SK-N-SH treated with all-trans-retinoic acid at 6 μM for 48 hours (cell line): ENCODE measurements around the gene USP43.

ENCODE experiments used
- ATAC-seq: fragments of 200-7000 bp; cut with Tn5 transposase; 3 replicates; pipeline ENCODE4 v1.9.1; 2020; ENCODE audit warnings: mild to moderate bottlenecking, moderate library complexity
- BACH2 ChIP-seq: fragments of 250-450 bp; sonication (Bioruptor Pico); IDR thresholded peaks from 2 replicates; pipeline ENCODE4 v1.9.0; 2021; ENCODE audit warnings: mild to moderate bottlenecking, borderline replicate concordance
- ESRRG ChIP-seq: fragments of 250-450 bp; sonication (Bioruptor Pico); IDR thresholded peaks from 2 replicates; pipeline ENCODE4 v1.6.1; 2021; ENCODE audit warnings: mild to moderate bottlenecking
- GLIS3 ChIP-seq: fragments of 250-450 bp; sonication (Bioruptor Pico); IDR thresholded peaks from 2 replicates; pipeline ENCODE4 v1.5.0; 2020; ENCODE audit warnings: mild to moderate bottlenecking, moderate library complexity
- ISL1 ChIP-seq: fragments of 250-450 bp; sonication (Bioruptor Pico); IDR thresholded peaks from 2 replicates; pipeline ENCODE4 v2.1.2; 2022; ENCODE audit warnings: mild to moderate bottlenecking, moderate library complexity
- OSR1 ChIP-seq: fragments of 250-450 bp; sonication (Bioruptor Pico); IDR thresholded peaks from 2 replicates; pipeline ENCODE4 v1.8.0; 2022; ENCODE audit warnings: moderate library complexity, mild to moderate bottlenecking, inconsistent platforms
- PPARA ChIP-seq: fragments of 250-450 bp; sonication (Bioruptor Pico); IDR thresholded peaks from 2 replicates; pipeline ENCODE4 v1.5.0; 2020; ENCODE audit warnings: mild to moderate bottlenecking, borderline replicate concordance
- RARB ChIP-seq: fragments of 250-450 bp; sonication (Bioruptor Pico); IDR thresholded peaks from 2 replicates; pipeline ENCODE4 v1.8.0; 2021; ENCODE audit warnings: mild to moderate bottlenecking, moderate library complexity
- SNAI2 ChIP-seq: fragments of 250-450 bp; sonication (Bioruptor Pico); IDR thresholded peaks from 2 replicates; pipeline ENCODE4 v1.5.0; 2020; ENCODE audit warnings: mild to moderate bottlenecking, moderate library complexity
- TCF4 ChIP-seq: fragments of 250-450 bp; sonication (Bioruptor Pico); IDR thresholded peaks from 2 replicates; pipeline ENCODE4 v1.8.0; 2021; ENCODE audit warnings: mild to moderate bottlenecking, moderate library complexity, borderline replicate concordance
- TOX ChIP-seq: fragments of 250-450 bp; sonication (Bioruptor Pico); IDR thresholded peaks from 2 replicates; pipeline ENCODE4 v1.8.0; 2021; ENCODE audit warnings: mild to moderate bottlenecking, moderate library complexity, borderline replicate concordance
- ZC3H10 ChIP-seq: fragments of 250-450 bp; sonication (Bioruptor Pico); IDR thresholded peaks from 2 replicates; pipeline ENCODE4 v1.5.1; 2021; ENCODE audit warnings: mild to moderate bottlenecking, moderate library complexity
- ZFP3 ChIP-seq: fragments of 250-450 bp; sonication (Bioruptor Pico); IDR thresholded peaks from 2 replicates; pipeline ENCODE4 v1.5.0; 2020; ENCODE audit warnings: mild to moderate bottlenecking, moderate library complexity
- ZFP30 ChIP-seq: fragments of 450-650 bp; formaldehyde crosslinking; IDR thresholded peaks from 2 replicates; pipeline ENCODE4 v1.5.0; 2022; ENCODE audit warnings: mild to moderate bottlenecking, moderate library complexity
- ZNF565 ChIP-seq: fragments of 450-650 bp; formaldehyde crosslinking; conservative IDR thresholded peaks from 2 replicates; pipeline ENCODE4 v1.5.0; 2020; ENCODE audit warnings: low read depth, mild to moderate bottlenecking, moderate library complexity
- ZNF70 ChIP-seq: fragments of 450-650 bp; formaldehyde crosslinking; IDR thresholded peaks from 2 replicates; pipeline ENCODE4 v1.5.0; 2020; ENCODE audit warnings: mild to moderate bottlenecking, moderate library complexity
- ZNF8 ChIP-seq: fragments of 450-650 bp; formaldehyde crosslinking; IDR thresholded peaks from 2 replicates; pipeline ENCODE4 v1.5.0; 2020; ENCODE audit warnings: mild to moderate bottlenecking, moderate library complexity
- TF ChIP-seq, protein P1 (sequence below): fragments of 250-450 bp; sonication (Bioruptor Pico); IDR thresholded peaks from 2 replicates; pipeline ENCODE4 v1.5.0; 2020; ENCODE audit warnings: mild to moderate bottlenecking, moderate library complexity
- TF ChIP-seq, protein P2 (sequence below): fragments of 250-450 bp; sonication (Bioruptor Pico); IDR thresholded peaks from 2 replicates; pipeline ENCODE4 v1.8.0; 2020; ENCODE audit warnings: mild to moderate bottlenecking, moderate library complexity, borderline replicate concordance
- TF ChIP-seq, protein P3 (sequence below): fragments of 250-450 bp; sonication (Bioruptor Pico); IDR thresholded peaks from 2 replicates; pipeline ENCODE4 v1.5.1; 2020; ENCODE audit warnings: low read depth, mild to moderate bottlenecking, moderate library complexity
- TF ChIP-seq, protein P4 (sequence below): fragments of 250-450 bp; sonication (Bioruptor Pico); IDR thresholded peaks from 2 replicates; pipeline ENCODE4 v1.8.0; 2021; ENCODE audit warnings: low read depth, mild to moderate bottlenecking, moderate library complexity, borderline replicate concordance

The USP43 gene

DNA sequence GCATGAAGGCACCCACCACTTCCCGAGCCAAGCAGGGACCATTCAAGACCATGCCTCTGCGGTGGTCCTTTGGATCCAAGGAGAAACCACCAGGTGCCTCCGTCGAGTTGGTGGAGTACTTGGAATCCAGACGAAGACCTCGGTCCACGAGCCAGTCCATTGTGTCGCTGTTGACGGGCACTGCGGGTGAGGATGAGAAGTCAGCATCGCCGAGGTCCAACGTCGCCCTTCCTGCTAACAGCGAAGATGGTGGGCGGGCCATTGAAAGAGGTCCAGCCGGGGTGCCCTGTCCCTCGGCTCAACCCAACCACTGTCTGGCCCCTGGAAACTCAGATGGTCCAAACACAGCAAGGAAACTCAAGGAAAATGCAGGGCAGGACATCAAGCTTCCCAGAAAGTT, 82.7 kb downstream of the USP43 start:
- ATAC-seq, result no peak
- TF ChIP-seq, protein P1, sequence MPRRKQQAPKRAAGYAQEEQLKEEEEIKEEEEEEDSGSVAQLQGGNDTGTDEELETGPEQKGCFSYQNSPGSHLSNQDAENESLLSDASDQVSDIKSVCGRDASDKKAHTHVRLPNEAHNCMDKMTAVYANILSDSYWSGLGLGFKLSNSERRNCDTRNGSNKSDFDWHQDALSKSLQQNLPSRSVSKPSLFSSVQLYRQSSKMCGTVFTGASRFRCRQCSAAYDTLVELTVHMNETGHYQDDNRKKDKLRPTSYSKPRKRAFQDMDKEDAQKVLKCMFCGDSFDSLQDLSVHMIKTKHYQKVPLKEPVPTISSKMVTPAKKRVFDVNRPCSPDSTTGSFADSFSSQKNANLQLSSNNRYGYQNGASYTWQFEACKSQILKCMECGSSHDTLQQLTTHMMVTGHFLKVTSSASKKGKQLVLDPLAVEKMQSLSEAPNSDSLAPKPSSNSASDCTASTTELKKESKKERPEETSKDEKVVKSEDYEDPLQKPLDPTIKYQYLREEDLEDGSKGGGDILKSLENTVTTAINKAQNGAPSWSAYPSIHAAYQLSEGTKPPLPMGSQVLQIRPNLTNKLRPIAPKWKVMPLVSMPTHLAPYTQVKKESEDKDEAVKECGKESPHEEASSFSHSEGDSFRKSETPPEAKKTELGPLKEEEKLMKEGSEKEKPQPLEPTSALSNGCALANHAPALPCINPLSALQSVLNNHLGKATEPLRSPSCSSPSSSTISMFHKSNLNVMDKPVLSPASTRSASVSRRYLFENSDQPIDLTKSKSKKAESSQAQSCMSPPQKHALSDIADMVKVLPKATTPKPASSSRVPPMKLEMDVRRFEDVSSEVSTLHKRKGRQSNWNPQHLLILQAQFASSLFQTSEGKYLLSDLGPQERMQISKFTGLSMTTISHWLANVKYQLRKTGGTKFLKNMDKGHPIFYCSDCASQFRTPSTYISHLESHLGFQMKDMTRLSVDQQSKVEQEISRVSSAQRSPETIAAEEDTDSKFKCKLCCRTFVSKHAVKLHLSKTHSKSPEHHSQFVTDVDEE (CRISPR knock-in tag), result no peak
- TF ChIP-seq ISL1 (CRISPR knock-in tag) (no peak), RARB (no peak), ZNF8 (CRISPR knock-in tag) (no peak), ESRRG (CRISPR knock-in tag) (no peak), TOX (CRISPR knock-in tag) (no peak), GLIS3 (CRISPR knock-in tag) (no peak), PPARA (CRISPR knock-in tag) (no peak), ZNF565 (CRISPR knock-in tag) (no peak), ZFP3 (CRISPR knock-in tag) (no peak)

DNA sequence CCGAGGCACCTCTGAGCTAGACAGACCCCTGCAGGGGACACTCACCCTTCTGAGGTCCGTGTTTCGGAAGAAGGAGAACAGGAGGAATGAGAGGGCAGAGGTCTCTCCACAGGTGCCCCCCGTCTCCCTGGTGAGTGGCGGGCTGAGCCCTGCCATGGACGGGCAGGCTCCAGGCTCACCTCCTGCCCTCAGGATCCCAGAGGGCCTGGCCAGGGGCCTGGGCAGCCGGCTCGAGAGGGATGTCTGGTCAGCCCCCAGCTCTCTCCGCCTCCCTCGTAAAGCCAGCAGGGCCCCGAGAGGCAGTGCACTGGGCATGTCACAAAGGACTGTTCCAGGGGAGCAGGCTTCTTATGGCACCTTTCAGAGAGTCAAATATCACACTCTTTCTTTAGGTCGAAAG, 83.2 kb downstream of the USP43 start:
- peak; percentile 28 for ATAC-seq
- no peak for TF ChIP-seq ESRRG (CRISPR knock-in tag)
- TF ChIP-seq, all 23 proteins: peak for 0

DNA sequence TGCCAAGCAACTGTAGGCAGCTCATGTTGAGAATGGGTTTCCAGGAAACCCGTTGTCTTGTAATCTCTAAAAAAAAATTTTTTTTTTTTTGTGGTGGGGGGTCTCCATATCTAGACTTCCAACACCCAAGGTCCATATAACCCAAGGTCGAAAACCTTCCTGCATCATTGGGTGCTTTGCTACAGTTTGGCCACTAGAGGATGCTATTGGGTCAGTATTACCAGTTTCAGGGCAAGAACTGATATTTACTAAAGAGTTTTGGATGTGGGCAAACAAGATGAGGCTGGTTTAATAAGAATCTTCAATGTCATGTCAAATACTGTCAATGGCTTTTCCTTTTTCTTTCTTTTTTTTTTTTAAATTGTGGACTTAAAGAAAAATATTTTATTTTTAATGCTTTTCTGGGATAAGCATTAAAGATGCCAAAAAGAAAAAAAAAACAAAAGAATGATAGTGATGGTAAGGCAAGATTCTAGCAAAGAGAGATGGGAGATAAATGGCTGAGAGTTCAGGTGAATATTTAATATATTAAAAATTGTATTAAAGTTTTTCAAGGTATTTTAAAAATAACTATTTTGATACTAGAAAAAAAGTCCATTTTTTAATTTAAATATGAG, 83.8 kb downstream of the USP43 start:
- peak; percentile 84 for ATAC-seq
- TF ChIP-seq ESRRG (CRISPR knock-in tag) (no peak), BACH2 (CRISPR knock-in tag) (no peak), RARB (no peak), ZNF70 (CRISPR knock-in tag) (no peak)
- TF ChIP-seq, protein P2, sequence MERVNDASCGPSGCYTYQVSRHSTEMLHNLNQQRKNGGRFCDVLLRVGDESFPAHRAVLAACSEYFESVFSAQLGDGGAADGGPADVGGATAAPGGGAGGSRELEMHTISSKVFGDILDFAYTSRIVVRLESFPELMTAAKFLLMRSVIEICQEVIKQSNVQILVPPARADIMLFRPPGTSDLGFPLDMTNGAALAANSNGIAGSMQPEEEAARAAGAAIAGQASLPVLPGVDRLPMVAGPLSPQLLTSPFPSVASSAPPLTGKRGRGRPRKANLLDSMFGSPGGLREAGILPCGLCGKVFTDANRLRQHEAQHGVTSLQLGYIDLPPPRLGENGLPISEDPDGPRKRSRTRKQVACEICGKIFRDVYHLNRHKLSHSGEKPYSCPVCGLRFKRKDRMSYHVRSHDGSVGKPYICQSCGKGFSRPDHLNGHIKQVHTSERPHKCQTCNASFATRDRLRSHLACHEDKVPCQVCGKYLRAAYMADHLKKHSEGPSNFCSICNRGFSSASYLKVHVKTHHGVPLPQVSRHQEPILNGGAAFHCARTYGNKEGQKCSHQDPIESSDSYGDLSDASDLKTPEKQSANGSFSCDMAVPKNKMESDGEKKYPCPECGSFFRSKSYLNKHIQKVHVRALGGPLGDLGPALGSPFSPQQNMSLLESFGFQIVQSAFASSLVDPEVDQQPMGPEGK (CRISPR knock-in tag), result no peak

DNA sequence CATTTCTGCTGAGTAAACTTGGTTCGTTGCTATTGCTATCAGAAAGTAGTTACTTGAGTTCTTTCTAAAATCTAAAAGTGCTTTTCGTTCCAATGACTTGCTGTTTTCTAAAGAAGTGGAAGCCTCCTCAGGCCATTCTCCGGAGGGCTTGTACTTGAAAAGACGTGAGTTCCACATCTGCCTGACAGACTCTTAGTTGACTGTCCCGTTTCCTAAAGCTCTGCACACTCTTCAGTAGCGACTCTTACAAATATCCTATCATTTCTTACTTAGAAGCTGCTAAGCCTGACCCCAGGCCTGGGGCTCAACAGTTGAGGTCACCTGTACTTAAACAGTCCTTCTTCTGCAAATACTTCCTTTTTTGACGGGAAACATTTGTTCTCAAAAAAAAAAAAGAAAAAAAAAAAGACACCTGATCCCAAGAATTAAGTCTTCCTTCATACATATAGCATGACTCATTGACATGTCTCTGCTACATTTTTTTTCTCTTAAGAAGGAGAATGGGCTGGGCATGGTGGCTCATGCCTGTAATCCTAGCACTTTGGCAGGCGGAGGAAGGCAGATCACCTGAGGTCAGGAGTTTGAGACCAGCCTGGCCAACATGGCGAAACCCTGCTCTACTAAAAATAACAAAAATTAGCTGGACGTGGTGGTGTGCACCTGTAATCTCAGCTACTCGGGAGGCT, 84.6 kb downstream of the USP43 start:
- no peak for ATAC-seq
- TF ChIP-seq GLIS3 (CRISPR knock-in tag), result no peak
- no peak for TF ChIP-seq ZFP30 (CRISPR knock-in tag)
- no peak for TF ChIP-seq TOX (CRISPR knock-in tag)
- TF ChIP-seq ZNF70 (CRISPR knock-in tag), result no peak
- TF ChIP-seq, protein P3, sequence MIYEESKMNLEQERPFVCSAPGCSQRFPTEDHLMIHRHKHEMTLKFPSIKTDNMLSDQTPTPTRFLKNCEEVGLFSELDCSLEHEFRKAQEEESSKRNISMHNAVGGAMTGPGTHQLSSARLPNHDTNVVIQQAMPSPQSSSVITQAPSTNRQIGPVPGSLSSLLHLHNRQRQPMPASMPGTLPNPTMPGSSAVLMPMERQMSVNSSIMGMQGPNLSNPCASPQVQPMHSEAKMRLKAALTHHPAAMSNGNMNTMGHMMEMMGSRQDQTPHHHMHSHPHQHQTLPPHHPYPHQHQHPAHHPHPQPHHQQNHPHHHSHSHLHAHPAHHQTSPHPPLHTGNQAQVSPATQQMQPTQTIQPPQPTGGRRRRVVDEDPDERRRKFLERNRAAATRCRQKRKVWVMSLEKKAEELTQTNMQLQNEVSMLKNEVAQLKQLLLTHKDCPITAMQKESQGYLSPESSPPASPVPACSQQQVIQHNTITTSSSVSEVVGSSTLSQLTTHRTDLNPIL, result no peak
- TF ChIP-seq PPARA (CRISPR knock-in tag), result no peak
- TF ChIP-seq RARB, result no peak
- no peak for TF ChIP-seq OSR1
- no peak for TF ChIP-seq TCF4
- TF ChIP-seq ZNF565 (CRISPR knock-in tag), result no peak
- TF ChIP-seq ZNF8 (CRISPR knock-in tag), result no peak
- TF ChIP-seq SNAI2 (CRISPR knock-in tag), result no peak

DNA sequence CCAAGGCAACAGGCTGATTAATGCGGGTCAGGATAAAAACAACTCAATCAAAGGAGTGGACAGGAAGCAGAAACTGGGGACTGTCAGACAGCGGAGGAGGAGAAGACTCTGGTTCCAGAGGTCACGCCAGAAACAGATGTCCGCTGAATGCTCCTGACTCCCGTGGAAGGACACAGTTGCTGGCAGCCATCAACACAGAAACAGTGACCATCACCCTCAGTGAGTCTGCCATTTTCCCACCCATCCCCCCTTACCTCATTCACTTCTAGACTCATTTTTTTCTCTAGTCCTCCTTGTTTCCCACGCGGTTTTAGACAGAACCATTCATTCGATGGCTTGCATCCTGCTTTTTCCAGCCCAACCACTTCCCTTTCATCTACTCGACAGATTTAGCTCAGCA, 105.2 kb downstream of the USP43 start:
- TF ChIP-seq PPARA (CRISPR knock-in tag), result no peak
- TF ChIP-seq, protein P4, sequence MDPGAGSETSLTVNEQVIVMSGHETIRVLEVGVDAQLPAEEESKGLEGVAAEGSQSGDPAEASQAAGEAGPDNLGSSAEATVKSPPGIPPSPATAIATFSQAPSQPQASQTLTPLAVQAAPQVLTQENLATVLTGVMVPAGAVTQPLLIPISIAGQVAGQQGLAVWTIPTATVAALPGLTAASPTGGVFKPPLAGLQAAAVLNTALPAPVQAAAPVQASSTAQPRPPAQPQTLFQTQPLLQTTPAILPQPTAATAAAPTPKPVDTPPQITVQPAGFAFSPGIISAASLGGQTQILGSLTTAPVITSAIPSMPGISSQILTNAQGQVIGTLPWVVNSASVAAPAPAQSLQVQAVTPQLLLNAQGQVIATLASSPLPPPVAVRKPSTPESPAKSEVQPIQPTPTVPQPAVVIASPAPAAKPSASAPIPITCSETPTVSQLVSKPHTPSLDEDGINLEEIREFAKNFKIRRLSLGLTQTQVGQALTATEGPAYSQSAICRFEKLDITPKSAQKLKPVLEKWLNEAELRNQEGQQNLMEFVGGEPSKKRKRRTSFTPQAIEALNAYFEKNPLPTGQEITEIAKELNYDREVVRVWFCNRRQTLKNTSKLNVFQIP (CRISPR knock-in tag), result no peak
- no peak for TF ChIP-seq ZC3H10
- no peak for TF ChIP-seq SNAI2 (CRISPR knock-in tag)
- ATAC-seq, result no peak
